Fibroblast of pulmonary artery (primary cell): ENCODE measurements around the gene COG6.

Source experiments
- DNase-seq: peaks from one replicate; pipeline ENCODE4 v3.0.0-alpha.2; 2010; ENCODE audit warnings: low read depth
- H3K4me3 ChIP-seq: replicated peaks from 2 replicates; pipeline ENCODE4 v1.5.1; 2011; ENCODE audit warnings: low read depth, mild to moderate bottlenecking, control low read depth, low read length, moderate library complexity
- CTCF ChIP-seq: IDR thresholded peaks from 2 replicates; pipeline ENCODE4 v1.5.1; 2011; ENCODE audit warnings: mild to moderate bottlenecking, control low read depth, low read length, inconsistent platforms; ENCODE audit errors: missing control alignments

The COG6 gene

DNA sequence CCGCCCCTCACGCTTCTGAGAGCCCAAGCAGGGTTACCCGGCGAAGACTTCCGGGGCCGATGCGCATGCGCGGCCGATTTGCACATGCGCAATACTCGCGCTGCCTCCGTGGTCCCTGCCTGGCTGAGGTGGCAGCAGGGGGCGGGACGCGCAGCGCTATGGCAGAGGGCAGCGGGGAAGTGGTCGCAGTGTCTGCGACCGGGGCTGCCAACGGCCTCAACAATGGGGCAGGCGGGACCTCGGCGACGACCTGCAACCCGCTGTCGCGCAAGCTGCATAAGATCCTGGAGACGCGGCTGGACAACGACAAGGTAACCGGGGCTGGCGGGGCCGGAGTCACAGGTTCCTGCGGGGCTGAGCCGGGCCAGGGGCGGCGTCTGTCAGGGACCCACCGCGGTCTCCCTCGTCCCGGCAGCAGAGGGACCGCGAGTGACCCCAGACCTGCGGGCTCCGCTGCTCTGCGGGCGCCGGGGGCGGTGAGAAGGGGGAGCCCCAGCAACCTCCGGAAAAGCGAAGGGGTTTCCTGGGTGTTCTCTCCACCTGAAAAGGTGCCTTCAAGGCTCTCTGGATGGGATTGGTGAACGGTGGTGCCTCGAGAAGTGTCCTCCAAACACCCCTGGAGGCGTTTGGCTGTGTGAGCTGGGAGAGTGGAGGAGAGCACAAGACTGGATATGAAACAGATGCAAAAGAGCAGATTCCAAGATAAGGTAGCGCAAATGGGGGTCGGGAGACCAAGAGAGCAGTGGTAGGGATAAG, at the start of gene COG6:
Gene COG6 (plus strand): TSS at position 94 of the 756 bp plus-strand sequence. CDS start 65 bp downstream, at position 159.
- DNase-seq: peak; percentile 88
- no peak for TF ChIP-seq CTCF
- H3K4me3 ChIP-seq: peak within 1 kb of the TSS; percentile 88

GRCh38 chr13:39605677-39606320, 49.7 kb upstream of the COG6 start:
- no peak for TF ChIP-seq CTCF
- H3K4me3 ChIP-seq: no peak overlapping the region
- DNase-seq: no peak

DNA sequence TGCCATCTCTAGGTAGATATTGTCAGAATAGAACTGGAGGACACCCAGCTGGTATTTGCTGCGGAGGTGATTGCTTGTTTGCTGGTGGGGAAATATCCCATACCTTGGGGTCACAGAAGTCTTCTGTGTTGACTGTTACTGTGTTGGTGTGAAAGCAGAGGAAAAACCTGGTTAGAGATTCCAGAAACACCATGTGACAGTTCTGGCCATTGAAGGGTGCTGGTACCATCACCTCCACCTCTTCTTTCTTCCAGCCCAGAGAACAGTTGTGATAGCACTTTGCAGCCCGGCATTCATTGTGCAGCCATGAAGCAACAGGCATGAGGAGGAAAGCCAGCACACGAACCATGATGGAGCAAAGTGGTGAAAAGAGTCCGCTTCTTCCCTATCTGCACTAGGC, 47.6 kb upstream of the COG6 start:
- TF ChIP-seq CTCF: no peak
- H3K4me3 ChIP-seq: no peak overlapping the region
- DNase-seq: no peak

DNA sequence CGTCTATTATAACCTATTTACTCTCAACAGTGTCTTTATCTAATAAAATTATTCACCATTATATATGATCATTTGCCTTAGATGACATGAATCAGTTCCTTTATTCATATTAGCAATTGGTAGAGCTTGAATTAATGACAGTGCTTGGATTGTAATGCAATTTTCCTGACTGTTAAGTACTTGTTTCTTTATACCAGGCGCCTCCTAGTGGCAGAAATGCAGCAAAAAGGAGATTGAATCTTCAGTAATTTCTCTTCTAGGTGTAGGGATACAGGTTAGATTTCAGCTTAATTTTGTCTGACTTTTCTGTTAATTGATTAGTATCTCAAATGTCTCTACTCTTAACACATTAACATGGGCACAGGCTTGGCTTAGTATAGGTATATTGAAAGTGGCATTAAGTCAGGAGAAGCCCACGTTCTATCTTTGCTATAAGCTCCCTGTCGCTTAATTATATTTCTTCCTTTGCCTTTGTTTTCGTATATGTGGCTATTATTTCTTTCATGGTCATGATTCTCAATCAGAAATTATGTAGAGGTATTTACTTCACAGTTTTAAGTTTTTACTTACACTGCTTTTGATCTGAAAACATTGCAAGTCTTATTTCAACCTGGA, 43.3 kb upstream of the COG6 start:
- TF ChIP-seq CTCF: peak; percentile 80
- peak; percentile 84 for DNase-seq
- no peak overlapping the region for H3K4me3 ChIP-seq

GRCh38 chr13:39616087-39616694, 39.3 kb upstream of the COG6 start:
- no peak overlapping the region for H3K4me3 ChIP-seq
- peak; percentile 99 for TF ChIP-seq CTCF
- DNase-seq: peak; percentile 85

DNA sequence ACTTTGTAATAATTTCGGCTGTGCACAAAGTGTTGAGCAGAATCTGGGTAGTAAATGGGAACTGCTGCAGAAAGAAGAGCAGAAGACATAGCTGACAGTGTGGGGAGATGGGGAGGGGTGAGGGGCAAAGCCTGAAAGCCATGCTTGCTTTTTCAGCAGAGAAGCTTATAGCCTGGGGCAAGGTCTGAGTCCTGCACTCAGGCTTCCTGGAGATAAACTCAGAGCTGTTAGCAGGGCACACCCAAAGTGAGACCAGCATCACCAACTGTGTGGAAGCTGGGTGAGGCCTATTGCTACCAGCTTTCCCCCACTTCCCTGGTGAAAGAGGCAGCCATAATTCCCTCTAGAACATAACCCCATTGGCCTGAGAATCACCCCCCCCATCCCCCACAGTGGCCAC, 36.9 kb upstream of the COG6 start:
- no peak overlapping the region for H3K4me3 ChIP-seq
- no peak for TF ChIP-seq CTCF
- DNase-seq: no peak
